Uterus (tissue), 2 donors: ENCODE results near the gene N4BP2L2.

Experiments
- CTCF ChIP-seq, 4 experiments: fragments of 200-600 bp in 2 of 4; fragments of 450-650 bp in 2 of 4; sonication (generic) in 2 of 4; IDR thresholded peaks; one replicate each; pipeline ENCODE4 v1.5.1; 2016 to 2019; ENCODE audit warnings: antibody characterized with exemption in 4 of 4, mild to moderate bottlenecking in 2 of 4, moderate library complexity in 1 of 4
- POLR2A ChIP-seq, 2 donors: fragments of 450-650 bp; IDR thresholded peaks; one replicate each; pipeline ENCODE4 v1.6.1; 2016; ENCODE audit warnings: antibody characterized with exemption in 2 of 2, mild to moderate bottlenecking in 1 of 2, moderate library complexity in 1 of 2

GRCh38 chr13:32445461-32445860, 93.1 kb downstream of the N4BP2L2 start:
- TF ChIP-seq POLR2A (IDR thresholded peaks at IDR 0.05) = no peak
- TF ChIP-seq CTCF (IDR thresholded peaks at IDR 0.05) = no peak
